Measurements from ENCODE around the gene ATP8B4.

The ATP8B4 gene

DNA sequence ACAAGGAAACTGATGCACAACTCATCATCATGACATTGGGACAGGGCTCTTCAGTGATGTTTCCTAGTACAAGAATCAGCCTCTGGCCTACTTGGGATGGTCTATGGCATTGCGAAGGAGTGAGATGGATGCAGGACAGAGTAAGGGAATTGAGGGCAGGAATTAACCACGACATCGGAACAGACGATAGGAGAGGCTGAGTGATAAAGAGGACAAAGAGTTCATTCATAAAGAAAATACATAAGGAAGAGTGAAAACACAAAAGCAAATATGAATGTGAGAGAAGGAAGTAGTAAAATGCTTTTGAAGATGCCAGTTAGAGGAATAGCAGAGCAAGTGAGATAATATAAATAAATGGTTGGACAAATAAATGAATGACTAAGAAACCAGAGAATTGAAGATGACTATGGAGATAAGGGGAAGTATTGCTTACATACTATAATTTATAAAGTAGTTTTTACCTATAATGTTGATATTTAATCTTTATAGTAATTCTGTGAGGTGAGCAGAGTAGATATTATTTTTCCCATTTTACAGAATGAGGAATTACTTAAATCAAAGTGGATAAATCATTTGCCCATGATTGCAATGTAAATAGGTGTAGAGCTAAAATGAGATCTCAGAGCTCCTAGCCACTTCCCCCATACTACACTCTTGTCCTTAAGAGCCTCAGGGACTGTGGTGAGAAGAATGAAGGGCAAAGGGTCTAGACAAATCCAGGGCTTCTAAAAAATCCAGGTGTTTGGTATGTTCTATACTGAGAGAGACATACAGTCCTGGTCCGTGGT lies 294.9 kb downstream of the ATP8B4 start:
- TF ChIP-seq, protein P1, sequence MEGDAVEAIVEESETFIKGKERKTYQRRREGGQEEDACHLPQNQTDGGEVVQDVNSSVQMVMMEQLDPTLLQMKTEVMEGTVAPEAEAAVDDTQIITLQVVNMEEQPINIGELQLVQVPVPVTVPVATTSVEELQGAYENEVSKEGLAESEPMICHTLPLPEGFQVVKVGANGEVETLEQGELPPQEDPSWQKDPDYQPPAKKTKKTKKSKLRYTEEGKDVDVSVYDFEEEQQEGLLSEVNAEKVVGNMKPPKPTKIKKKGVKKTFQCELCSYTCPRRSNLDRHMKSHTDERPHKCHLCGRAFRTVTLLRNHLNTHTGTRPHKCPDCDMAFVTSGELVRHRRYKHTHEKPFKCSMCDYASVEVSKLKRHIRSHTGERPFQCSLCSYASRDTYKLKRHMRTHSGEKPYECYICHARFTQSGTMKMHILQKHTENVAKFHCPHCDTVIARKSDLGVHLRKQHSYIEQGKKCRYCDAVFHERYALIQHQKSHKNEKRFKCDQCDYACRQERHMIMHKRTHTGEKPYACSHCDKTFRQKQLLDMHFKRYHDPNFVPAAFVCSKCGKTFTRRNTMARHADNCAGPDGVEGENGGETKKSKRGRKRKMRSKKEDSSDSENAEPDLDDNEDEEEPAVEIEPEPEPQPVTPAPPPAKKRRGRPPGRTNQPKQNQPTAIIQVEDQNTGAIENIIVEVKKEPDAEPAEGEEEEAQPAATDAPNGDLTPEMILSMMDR (IDR thresholded peaks at IDR 0.05; ENCODE audit: low read depth, low read length, missing control alignments), result no peak
- no peak overlapping the region for H3K4me3 ChIP-seq (replicated peaks; ENCODE audit: low read depth, low read length)
- DNase-seq (ENCODE audit: extremely low read depth, low read depth), result no peak

DNA sequence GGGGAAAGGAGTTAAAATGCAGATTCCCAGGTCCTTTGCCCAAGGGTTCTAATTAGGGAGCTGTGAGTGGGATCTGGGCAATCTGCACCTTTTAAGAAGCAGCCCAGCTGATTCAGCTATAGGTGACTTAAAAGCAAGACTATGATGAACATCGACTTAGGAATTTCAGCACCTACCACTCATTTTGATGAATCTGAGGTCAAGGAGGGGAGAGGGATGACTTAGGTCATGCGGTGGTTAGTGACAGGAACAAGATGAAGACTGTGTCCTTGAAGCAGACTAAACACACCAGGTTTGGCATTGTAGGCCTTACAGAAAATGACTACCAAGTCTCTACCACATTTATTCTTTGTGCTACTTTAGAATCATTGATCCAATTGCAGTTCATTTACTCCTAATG lies 301.9 kb downstream of the ATP8B4 start:
- TF ChIP-seq, protein P1 (IDR thresholded peaks at IDR 0.05; ENCODE audit: low read depth, low read length, missing control alignments), result no peak
- no peak for DNase-seq (ENCODE audit: extremely low read depth, low read depth)
- no peak overlapping the region for H3K4me3 ChIP-seq (replicated peaks; ENCODE audit: low read depth, low read length)

DNA sequence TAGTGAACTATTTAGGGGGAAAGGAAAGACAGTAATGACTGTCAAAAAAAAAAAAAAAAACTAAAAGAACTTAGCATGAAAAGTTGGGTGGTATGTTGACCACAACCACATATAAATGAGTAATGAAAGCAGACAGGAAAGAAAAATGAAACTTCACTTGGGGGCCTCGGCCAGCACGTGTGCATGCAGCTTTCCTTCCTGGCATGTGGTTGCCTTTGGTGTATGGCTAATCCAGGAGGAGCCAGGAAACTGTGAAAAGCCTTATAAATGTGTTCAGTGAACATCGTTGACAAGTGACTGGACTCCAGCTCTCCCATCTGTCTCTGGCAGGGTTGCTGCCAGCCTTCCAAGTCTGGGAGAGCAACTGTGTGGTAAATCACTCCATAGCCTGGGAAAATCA lies 303.1 kb downstream of the ATP8B4 start:
- H3K4me3 ChIP-seq (replicated peaks; ENCODE audit: low read depth, low read length), result no peak overlapping the region
- TF ChIP-seq, protein P1 (IDR thresholded peaks at IDR 0.05; ENCODE audit: low read depth, low read length, missing control alignments), result no peak
- peak; percentile 59 for DNase-seq (ENCODE audit: extremely low read depth, low read depth)

DNA sequence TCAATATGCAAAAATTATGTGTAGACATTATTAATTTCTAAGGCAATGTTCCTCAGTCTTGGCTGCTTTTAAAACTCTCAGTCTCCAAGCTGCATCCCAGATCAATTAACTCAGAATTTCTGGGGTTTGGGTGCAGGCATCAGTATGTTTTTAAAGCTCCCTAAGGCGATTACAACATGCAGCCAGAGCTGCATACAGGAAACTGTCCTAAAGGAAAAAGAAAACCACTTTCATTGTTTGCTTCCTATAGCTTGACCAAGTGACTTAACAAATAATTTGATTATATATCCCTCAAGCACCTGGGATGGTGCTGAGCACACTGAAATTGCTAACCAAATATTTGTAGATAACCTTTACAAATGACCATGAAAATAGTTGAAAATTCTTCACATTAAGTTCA lies 303.5 kb downstream of the ATP8B4 start:
- DNase-seq (ENCODE audit: extremely low read depth, low read depth), result no peak
- H3K4me3 ChIP-seq (replicated peaks; ENCODE audit: low read depth, low read length), result no peak overlapping the region
- TF ChIP-seq, protein P1 (IDR thresholded peaks at IDR 0.05; ENCODE audit: low read depth, low read length, missing control alignments), result no peak

DNA sequence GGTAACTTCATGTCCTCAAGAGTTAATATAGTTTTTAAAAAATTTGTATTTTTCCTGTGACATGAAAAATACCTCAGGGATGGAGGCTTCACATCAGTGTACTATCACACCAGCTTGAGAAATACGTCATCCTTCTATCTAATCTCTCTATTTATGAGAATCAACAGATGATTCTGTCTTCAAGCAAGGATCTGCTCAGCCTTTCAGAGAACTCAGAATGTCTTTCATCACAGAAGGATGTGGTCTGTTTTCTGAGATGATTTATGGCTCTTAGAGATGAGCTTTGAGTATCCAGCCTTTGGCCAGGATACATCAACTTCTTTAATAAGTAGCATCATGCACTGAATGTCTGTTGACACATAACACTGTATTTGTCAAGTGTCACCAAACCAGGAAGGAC lies 304.3 kb downstream of the ATP8B4 start:
- DNase-seq (ENCODE audit: extremely low read depth, low read depth), result no peak
- H3K4me3 ChIP-seq (replicated peaks; ENCODE audit: low read depth, low read length), result no peak overlapping the region
- TF ChIP-seq, protein P1 (IDR thresholded peaks at IDR 0.05; ENCODE audit: low read depth, low read length, missing control alignments), result no peak

DNA sequence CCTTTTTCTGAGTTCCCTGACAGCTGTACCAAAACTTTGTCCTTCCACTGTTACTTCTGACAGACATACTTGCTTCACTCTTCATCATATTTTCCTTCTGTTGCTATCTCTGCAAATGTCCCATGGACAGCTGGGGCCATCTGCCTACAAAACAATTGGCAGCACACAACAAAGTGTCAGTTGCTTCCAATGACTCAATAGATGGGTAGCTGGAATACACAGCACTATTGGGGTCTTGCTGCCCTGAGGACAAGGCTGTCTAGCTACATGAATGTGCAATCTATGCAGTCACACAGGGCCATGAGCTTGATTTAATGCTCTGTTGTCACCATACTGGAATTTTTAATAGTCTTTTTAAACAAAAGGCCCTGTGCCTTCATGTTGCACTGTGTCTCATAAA lies 305.4 kb downstream of the ATP8B4 start:
- DNase-seq (ENCODE audit: extremely low read depth, low read depth), result no peak
- no peak overlapping the region for H3K4me3 ChIP-seq (replicated peaks; ENCODE audit: low read depth, low read length)
- TF ChIP-seq, protein P1 (IDR thresholded peaks at IDR 0.05; ENCODE audit: low read depth, low read length, missing control alignments), result no peak

DNA sequence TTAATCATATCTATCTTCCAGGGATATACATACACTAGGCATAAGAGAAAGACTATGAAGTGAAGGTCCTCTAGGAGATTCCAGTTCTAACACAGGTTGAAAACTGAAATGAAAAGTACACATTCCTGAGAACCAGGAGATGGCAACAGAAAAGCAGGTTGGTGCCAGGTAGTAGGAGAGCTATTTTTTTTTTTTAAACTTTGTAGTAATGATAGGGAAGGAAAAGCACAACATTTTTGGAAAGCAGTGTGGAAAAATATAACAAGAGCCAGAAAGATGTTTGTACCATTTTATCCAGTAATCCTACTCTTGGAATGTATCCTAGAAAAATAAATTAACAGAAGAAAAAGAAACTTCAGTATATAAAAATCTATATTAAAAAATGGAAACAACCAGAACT lies 308.3 kb downstream of the ATP8B4 start:
- TF ChIP-seq, protein P1 (IDR thresholded peaks at IDR 0.05; ENCODE audit: low read depth, low read length, missing control alignments), result no peak
- no peak overlapping the region for H3K4me3 ChIP-seq (replicated peaks; ENCODE audit: low read depth, low read length)
- no peak for DNase-seq (ENCODE audit: extremely low read depth, low read depth)
